HG02571 (cell line): ENCODE measurements around the gene KAT8.
A peak's percentile ranks its signal among the peaks of the same experiment; 100 is the strongest.

Experiments
- ATAC-seq: cut with Tn5 transposase; IDR thresholded peaks from one replicate; pipeline ENCODE4 v1.9.1; 2021; ENCODE audit warnings: mild to moderate bottlenecking, moderate library complexity; ENCODE audit not compliant: unreplicated experiment

The KAT8 gene

GRCh38 chr16:31106509-31107464 lies 10.7 kb upstream of the KAT8 start:
- no peak for ATAC-seq

GRCh38 chr16:31107465-31107867 lies 10.0 kb upstream of the KAT8 start:
- peak; percentile 47 for ATAC-seq

- ATAC-seq = peak; percentile 75
These were observed 9.2 kb upstream of the KAT8 start, which contains the start of gene BCKDK for GRCh38 chr16:31108035-31108793. BCKDK (plus strand) TSS chr16:31108386; CDS start chr16:31109224, 838 bp downstream.

GRCh38 chr16:31108794-31109558 lies 8.5 kb upstream of the KAT8 start:
- no peak for ATAC-seq

GRCh38 chr16:31109622-31110021 lies 7.8 kb upstream of the KAT8 start:
- no peak for ATAC-seq

GRCh38 chr16:31110106-31111034 lies 7.1 kb upstream of the KAT8 start:
- ATAC-seq = no peak

- ATAC-seq = no peak
These were observed 5.5 kb upstream of the KAT8 start for GRCh38 chr16:31111881-31112466.

GRCh38 chr16:31112711-31113110 lies 4.8 kb upstream of the KAT8 start:
- ATAC-seq = no peak

GRCh38 chr16:31113121-31114120 lies 4.0 kb upstream of the KAT8 start:
- ATAC-seq = no peak

- no peak for ATAC-seq
These were observed 3.0 kb upstream of the KAT8 start for GRCh38 chr16:31114468-31114867.

GRCh38 chr16:31118223-31119155 lies 1.0 kb downstream of the KAT8 start:
- no peak for ATAC-seq

GRCh38 chr16:31120129-31120528 lies 2.7 kb downstream of the KAT8 start:
- ATAC-seq = no peak

- ATAC-seq = no peak
These were observed 8.4 kb downstream of the KAT8 start for GRCh38 chr16:31125844-31126243.

GRCh38 chr16:31127182-31127581 lies 9.7 kb downstream of the KAT8 start:
- no peak for ATAC-seq

- no peak for ATAC-seq
These were observed 11.5 kb downstream of the KAT8 start for GRCh38 chr16:31128711-31129567.

GRCh38 chr16:31129568-31130335 lies 12.3 kb downstream of the KAT8 start:
- no peak for ATAC-seq
